Measurements from ENCODE around the gene JAM3. TPM values are rescaled to one million over a fixed set of nuclear protein-coding genes. Genes with fewer than 3 reads are reported as not detected.

Gene JAM3
- total RNA-seq, 6 experiments from 2014 or later: 49.6 to 58.6 (median 55.2) TPM

- TF ChIP-seq CTCF (IDR thresholded peaks at IDR 0.05): no peak
- H3K9me3 Mint-ChIP-seq: no peaks in the 10 kb centered on the region
- H3K4me3 Mint-ChIP-seq: no peak overlapping the region
- H3K27ac Mint-ChIP-seq: no peak overlapping the region
- no peaks in the 10 kb centered on the region for H3K36me3 Mint-ChIP-seq (ENCODE audit: low read depth)
- no peak for DNase-seq
- peaks cover 36% of the 10 kb centered on the region for H3K4me1 Mint-ChIP-seq (ENCODE audit: low read depth)
- peaks cover 17% of the 10 kb centered on the region for H3K27me3 Mint-ChIP-seq (ENCODE audit: insufficient read depth)
These were observed 24.2 kb upstream of the JAM3 start for GRCh38 chr11:134044514-134045284.

GRCh38 chr11:134045799-134046635 lies 22.9 kb upstream of the JAM3 start:
- 0 out of 2 replicates have a peak overlapping the region, but pooled peaks have one; percentile 71 for H3K27ac Mint-ChIP-seq
- H3K36me3 Mint-ChIP-seq (ENCODE audit: low read depth): no peaks in the 10 kb centered on the region
- no peak for DNase-seq
- H3K4me3 Mint-ChIP-seq: no peak overlapping the region
- peaks cover 30% of the 10 kb centered on the region for H3K4me1 Mint-ChIP-seq (ENCODE audit: low read depth)
- TF ChIP-seq CTCF (IDR thresholded peaks at IDR 0.05): peak; percentile 66
- H3K27me3 Mint-ChIP-seq (ENCODE audit: insufficient read depth): peaks cover 14% of the 10 kb centered on the region
- H3K9me3 Mint-ChIP-seq: no peaks in the 10 kb centered on the region

GRCh38 chr11:134046681-134047449 lies 22.0 kb upstream of the JAM3 start:
- peak overlapping the region; percentile 71 for H3K27ac Mint-ChIP-seq
- H3K4me1 Mint-ChIP-seq (ENCODE audit: low read depth): peaks cover 22% of the 10 kb centered on the region
- H3K4me3 Mint-ChIP-seq: peak overlapping the region; percentile 69
- no peak for TF ChIP-seq CTCF (IDR thresholded peaks at IDR 0.05)
- peaks cover 14% of the 10 kb centered on the region for H3K27me3 Mint-ChIP-seq (ENCODE audit: insufficient read depth)
- no peaks in the 10 kb centered on the region for H3K36me3 Mint-ChIP-seq (ENCODE audit: low read depth)
- DNase-seq: no peak
- H3K9me3 Mint-ChIP-seq: no peaks in the 10 kb centered on the region

GRCh38 chr11:134047586-134047999 lies 21.3 kb upstream of the JAM3 start:
- H3K27me3 Mint-ChIP-seq (ENCODE audit: insufficient read depth): peaks cover 14% of the 10 kb centered on the region
- H3K36me3 Mint-ChIP-seq (ENCODE audit: low read depth): no peaks in the 10 kb centered on the region
- H3K4me1 Mint-ChIP-seq (ENCODE audit: low read depth): peaks cover 22% of the 10 kb centered on the region
- peak overlapping the region; percentile 71 for H3K27ac Mint-ChIP-seq
- no peak for TF ChIP-seq CTCF (IDR thresholded peaks at IDR 0.05)
- H3K9me3 Mint-ChIP-seq: no peaks in the 10 kb centered on the region
- H3K4me3 Mint-ChIP-seq: peak overlapping the region; percentile 69
- peak; percentile 86 for DNase-seq

- Mint-ChIP-seq H3K27me3 (ENCODE audit: insufficient read depth) (peaks cover 14% of the 10 kb centered on the region), H3K4me1 (ENCODE audit: low read depth) (peaks cover 22% of the 10 kb centered on the region), H3K27ac (peak overlapping the region; percentile 71), H3K36me3 (ENCODE audit: low read depth) (no peaks in the 10 kb centered on the region), H3K4me3 (peak overlapping the region; percentile 69), H3K9me3 (no peaks in the 10 kb centered on the region)
- DNase-seq: no peak
- TF ChIP-seq CTCF (IDR thresholded peaks at IDR 0.05): no peak
These were observed 20.8 kb upstream of the JAM3 start for GRCh38 chr11:134048028-134048427.
